GM21619 (cell line): ENCODE data around the gene TOX2.

Experiments
- ATAC-seq: cut with Tn5 transposase; IDR thresholded peaks from one replicate; pipeline ENCODE4 v1.9.1; 2021; ENCODE audit not compliant: unreplicated experiment

The TOX2 gene

DNA sequence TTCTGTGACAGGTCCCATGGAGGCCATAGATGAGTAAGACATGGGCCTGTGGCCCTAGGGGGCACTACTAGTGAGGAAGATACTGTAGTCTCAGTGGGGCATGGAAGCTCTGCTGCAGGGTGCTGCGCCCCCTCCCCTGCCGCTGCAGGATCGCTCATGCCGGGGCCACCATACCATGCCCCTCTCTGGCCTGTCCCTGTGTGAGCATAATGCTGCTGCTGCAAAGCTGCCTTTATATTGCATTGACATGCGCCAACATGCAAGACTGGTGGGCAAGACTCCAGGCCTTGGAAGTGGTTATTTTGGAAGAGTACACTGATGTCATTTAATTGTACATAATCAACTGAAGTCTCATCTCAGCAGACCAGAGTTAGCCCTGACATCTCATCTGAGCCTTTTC lies 60.0 kb downstream of the TOX2 start:
- ATAC-seq = no peak

- no peak for ATAC-seq
Observed at GRCh38 chr20:43975096-43975768, 60.6 kb downstream of the TOX2 start.

- ATAC-seq = no peak
Observed at GRCh38 chr20:43976547-43976946, 61.9 kb downstream of the TOX2 start.

GRCh38 chr20:43977252-43977651 lies 62.6 kb downstream of the TOX2 start:
- ATAC-seq = no peak

DNA sequence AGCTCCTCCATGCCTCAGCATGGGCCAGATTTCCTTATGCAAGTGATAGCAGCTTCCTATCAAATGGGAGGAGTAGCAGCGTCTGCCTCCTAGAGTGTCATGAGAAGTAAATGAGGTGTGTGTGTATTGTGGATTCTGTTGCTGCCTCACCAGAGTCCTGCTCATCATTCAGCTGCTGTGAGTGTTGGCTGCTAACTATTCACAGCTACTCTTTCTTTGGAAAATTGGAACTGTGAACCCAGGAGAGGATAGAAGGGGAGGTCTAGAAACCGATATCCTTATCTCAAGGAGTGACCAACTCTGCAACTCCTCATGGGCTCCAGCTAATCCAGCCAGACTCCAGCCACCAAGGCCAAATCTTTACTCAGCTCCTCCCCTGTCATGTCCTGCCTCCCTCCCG lies 63.3 kb downstream of the TOX2 start:
- no peak for ATAC-seq

- no peak for ATAC-seq
Observed at GRCh38 chr20:43979576-43980105, 65.0 kb downstream of the TOX2 start.

- ATAC-seq = no peak
Observed at GRCh38 chr20:43981540-43981939, 66.9 kb downstream of the TOX2 start.

GRCh38 chr20:43982016-43982415 lies 67.4 kb downstream of the TOX2 start:
- ATAC-seq = no peak

GRCh38 chr20:43982886-43983285 lies 68.2 kb downstream of the TOX2 start:
- ATAC-seq = no peak

GRCh38 chr20:43983359-43983758 lies 68.7 kb downstream of the TOX2 start:
- ATAC-seq = no peak

DNA sequence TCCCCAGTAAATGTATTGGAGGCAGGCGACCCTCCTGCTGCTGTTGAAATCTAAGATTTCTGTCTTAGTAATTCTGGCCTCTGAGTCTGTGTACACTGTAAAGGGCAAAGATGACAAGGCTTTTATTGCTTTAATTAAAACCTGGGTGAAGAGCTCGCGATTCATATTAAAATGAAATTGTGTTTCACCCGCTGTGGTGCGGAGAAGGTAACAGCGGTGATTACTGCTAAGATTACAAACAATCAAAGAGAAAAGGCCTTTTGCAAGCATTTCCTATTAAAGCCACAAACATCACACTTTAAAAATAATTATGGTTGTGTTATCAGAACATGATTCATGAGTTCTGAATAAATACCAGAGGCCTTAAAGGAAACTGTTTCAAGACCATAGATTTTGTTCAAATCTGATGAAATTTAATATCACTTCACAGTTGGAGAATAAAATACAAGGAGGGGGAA lies 69.3 kb downstream of the TOX2 start:
- no peak for ATAC-seq

DNA sequence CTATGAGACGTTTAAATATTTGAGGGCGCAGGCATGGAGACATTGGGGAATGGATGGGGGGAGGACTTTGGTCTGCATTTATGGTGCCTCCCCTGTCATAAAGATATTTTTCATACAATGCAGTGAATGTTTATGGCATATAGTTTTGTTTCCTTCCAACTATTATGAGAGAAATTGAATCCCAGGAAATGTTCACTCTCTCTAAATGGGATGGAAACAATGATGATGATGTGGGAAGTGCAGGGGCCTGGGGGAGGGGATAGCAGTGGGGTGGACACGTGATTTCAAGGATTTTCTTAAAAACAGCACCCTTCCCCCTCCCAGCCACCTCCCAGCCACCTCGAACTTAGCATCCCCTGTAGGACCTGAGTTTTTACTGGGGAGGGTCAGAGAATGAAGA lies 69.9 kb downstream of the TOX2 start:
- no peak for ATAC-seq

DNA sequence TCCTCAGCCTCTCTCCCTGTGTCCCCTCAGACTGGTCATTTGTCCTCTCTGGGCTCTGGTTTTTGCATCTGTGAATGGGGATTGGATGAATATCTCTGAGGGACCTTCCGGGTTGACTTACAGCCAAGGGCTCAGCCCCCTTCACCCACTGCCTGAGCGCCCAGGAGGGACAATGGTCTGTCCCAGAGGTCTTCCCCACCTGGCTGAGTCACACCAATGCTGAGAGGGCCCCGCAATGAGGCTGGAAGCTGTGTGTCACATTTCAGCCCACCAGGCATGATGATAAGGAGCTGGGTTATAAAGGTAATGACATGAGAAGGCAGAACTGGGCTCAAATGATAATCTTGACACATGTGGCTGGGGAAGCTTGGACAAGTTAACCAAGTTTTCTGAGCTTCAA lies 70.5 kb downstream of the TOX2 start:
- ATAC-seq = no peak

DNA sequence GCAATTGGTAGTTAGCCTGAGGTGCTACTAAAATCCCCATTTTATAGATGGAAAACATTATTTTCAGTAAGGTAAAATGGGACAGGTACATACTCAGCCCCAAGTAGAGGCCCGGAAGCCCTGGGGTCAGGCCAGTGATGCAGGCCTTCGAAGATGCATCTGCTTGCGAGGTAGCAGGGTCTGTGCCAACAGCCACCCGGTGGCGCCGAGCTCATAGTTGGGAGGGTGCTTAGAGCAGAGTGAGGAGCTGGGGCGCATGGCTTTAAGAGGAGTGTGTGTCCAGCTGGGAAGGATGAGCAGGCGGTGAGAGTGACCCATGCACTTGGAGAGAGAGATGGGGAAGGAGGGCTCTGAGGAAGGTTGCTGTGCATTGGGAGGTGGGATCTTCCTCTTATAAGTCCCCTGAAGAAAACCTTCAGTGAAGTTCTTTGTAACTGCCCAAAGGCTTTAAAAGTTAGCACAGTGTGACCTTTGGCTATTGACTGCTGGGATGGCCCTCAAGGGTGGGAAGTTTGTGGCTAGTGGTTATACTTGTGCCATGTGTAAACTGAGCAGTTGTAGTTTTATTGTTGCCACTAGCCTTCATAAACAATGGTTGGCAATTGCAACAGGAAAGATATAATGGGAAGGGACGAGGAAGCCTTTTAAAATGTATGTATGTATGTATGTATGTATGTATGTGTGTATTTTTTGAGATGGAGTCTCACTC lies 71.1 kb downstream of the TOX2 start:
- ATAC-seq = no peak

DNA sequence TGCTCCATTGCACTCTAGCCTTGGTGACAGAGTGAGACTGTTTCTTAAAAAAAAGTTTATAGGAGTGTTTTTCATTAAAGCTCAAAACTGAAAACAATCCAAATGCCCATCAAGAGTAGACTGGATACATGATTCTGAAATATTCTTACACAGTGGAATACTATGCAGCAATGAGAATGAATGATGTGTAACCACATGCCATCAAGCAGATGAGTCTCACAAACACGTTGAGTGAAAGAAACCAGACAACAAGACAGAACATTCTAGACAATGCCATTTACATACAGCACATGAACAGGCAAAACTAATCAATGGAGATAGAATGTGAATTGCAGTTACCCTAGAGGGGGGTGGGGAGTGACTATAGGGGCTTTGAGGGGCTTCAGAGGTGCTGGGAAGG lies 72.4 kb downstream of the TOX2 start:
- no peak for ATAC-seq

DNA sequence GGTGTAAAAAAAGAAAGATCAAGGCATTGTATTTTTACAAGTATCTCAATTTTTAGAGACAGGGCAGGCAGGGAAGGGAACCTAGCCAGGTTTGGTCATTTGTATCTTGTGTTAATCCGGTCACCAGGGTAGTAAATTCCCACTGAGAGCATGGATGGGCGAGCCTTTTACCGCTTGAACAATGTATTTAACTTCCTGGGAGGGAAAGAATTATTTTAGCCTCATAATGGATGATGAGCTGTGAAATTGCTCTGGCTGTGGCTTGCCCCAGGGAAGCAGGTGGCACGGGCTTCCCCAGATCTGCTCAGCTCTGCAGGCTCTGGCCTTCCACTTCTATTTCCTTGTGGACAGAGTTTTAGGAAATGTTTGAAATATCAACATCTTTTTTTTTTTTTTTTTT lies 72.9 kb downstream of the TOX2 start:
- ATAC-seq = no peak

- no peak for ATAC-seq
Observed at GRCh38 chr20:43988451-43988850, 73.8 kb downstream of the TOX2 start.

- ATAC-seq = no peak
Observed at GRCh38 chr20:43988867-43989266, 74.2 kb downstream of the TOX2 start.

DNA sequence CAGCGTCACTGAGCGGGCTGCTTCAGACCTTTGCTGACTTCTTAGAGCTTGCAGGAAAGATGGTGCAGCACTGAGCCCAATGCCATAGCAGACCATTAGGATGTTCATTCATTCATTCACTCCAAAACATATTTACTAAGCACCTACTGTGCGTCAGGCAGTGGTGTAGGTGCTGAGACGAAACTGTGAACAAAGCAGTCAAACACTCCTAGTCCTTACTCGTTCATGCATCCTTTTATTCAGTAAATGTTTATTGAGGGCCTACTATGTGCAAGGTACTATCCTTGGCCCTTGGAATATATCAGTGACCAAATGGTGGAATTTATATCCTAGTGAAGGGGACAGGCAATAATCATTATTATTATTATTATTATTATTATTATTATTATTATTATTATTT lies 76.6 kb downstream of the TOX2 start:
- ATAC-seq = no peak

DNA sequence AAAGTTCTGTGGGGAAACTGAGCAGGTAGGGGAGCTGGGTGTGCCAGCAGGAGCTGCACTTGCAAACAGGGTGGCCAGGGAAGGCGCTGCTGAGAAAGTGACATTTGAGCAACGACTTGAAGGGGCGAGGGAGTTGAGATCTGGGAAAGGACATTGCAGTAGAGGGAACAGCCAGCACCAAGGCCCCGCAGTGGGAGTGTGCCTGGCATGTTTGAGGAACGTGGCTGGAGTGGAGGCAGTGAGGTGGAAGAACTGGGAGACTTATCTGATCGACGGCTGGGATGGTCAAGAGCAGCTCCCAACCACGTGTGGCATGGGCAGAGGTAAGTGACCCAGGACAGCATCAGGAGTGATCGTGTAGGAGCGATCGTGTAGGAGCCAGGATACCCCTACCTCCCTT lies 77.3 kb downstream of the TOX2 start:
- ATAC-seq = no peak

DNA sequence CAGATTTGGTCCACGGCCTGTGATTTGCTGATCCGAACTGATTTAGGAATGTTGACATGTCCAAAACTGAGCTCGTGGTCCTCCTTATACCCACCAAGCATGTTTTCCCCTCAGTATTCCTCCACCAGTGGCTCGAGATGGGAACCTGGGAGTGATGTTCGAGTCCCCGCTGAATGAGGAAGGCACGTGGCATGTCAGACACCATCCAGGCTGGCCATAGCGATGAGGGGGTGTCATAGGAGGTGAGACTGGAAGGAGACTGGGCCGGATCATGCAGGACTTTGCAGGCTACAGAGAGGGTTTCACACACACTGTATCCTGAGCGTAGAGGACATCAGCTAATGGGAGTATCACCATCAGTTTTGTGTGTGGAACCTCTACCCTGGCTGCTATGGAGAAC lies 78.2 kb downstream of the TOX2 start:
- ATAC-seq = no peak

- ATAC-seq = no peak
Observed at GRCh38 chr20:43993560-43993959, 78.9 kb downstream of the TOX2 start.
